Endodermal cell (in vitro differentiated cells): ENCODE data around the gene ETNK1. TPM values are rescaled to one million over a fixed set of nuclear protein-coding genes. Genes with fewer than 3 reads are reported as not detected.
"Not testable (repeated sequence)": the region's sequence is repeated elsewhere in the genome, so short reads cannot be mapped to it uniquely, and the experiment has no call there.

Experiments
- DNase-seq: peaks from one replicate; pipeline ENCODE4 v3.0.0-alpha.2; 2017
- H3K27ac ChIP-seq: 2 replicates; pipeline ENCODE4 v1.5.1; 2013; ENCODE audit warnings: mild to moderate bottlenecking, low read depth, low read length, moderate library complexity
- H3K27me3 ChIP-seq: 2 replicates; pipeline ENCODE4 v1.6.1; 2013; ENCODE audit warnings: mild to moderate bottlenecking, low read length, moderate library complexity; ENCODE audit not compliant: insufficient read depth, control insufficient read depth, poor library complexity, severe bottlenecking
- H3K36me3 ChIP-seq: 2 replicates; pipeline ENCODE4 v1.7.0; 2013; ENCODE audit warnings: mild to moderate bottlenecking, low read length, moderate library complexity; ENCODE audit not compliant: control insufficient read depth, insufficient read depth
- H3K4me1 ChIP-seq: one replicate; pipeline ENCODE4 v1.7.0; 2013; ENCODE audit warnings: low read length; ENCODE audit not compliant: control insufficient read depth, insufficient read depth
- H3K4me3 ChIP-seq: 2 replicates; pipeline ENCODE4 v1.5.1; 2013; ENCODE audit warnings: mild to moderate bottlenecking, low read length, moderate library complexity
- H3K9ac ChIP-seq: 2 replicates; pipeline ENCODE4 v1.6.1; 2013; ENCODE audit warnings: mild to moderate bottlenecking, low read length, moderate library complexity; ENCODE audit not compliant: poor library complexity, severe bottlenecking; ENCODE audit errors: extremely low read depth
- H3K9me3 ChIP-seq: 2 replicates; pipeline ENCODE4 v1.6.1; 2013; ENCODE audit warnings: mild to moderate bottlenecking, low read length, moderate library complexity; ENCODE audit not compliant: control insufficient read depth
- H3K27ac Mint-ChIP-seq: 2 replicates; pipeline ENCODE4 v1.8.0; 2020; ENCODE audit warnings: mixed read lengths
- H3K27me3 Mint-ChIP-seq: 2 replicates; pipeline ENCODE4 v1.8.0; 2021; ENCODE audit warnings: mild to moderate bottlenecking, mixed read lengths; ENCODE audit not compliant: insufficient read depth
- H3K36me3 Mint-ChIP-seq: 2 replicates; pipeline ENCODE4 v1.8.0; 2020; ENCODE audit warnings: low read depth, mixed read lengths
- H3K4me1 Mint-ChIP-seq: 2 replicates; pipeline ENCODE4 v1.8.0; 2020; ENCODE audit warnings: mixed read lengths
- H3K4me3 Mint-ChIP-seq: 2 replicates; pipeline ENCODE4 v1.8.0; 2020; ENCODE audit warnings: mild to moderate bottlenecking, moderate library complexity, mixed read lengths
- H3K9me3 Mint-ChIP-seq: 2 replicates; pipeline ENCODE4 v1.8.0; 2020; ENCODE audit warnings: mild to moderate bottlenecking, mixed read lengths
- whole genome bisulfite sequencing, 2 experiments: methylation state at CpG; one replicate each; pipeline versions ENCODE4 v1.1.5 to v1.1.7; 2013; ENCODE audit warnings: missing lambda C conversion rate in 2 of 2, mixed read lengths in 1 of 2; ENCODE audit not compliant: insufficient coverage in 1 of 2, insufficient read length in 1 of 2; 5-methylcytosine and 5-hydroxymethylcytosine counted together
- total RNA-seq, 2 donors: library from RNA; stranded (reverse); fragmentation: NEBNext Ultra II Directional in 1 of 2; extraction: Animal tissue kit (Norgen Biotek cat#: 25700) in 1 of 2; gene quantifications; 2 replicates in 1 of 2; 3 replicates in 1 of 2; pipeline ENCODE4 v1.2.1, GENCODE V29; 2021
- TF ChIP-seq, protein P1 (sequence below): fragments of 200-600 bp; sonication (generic); conservative IDR thresholded peaks from 2 replicates; pipeline ENCODE4 v1.5.0; 2021; ENCODE audit warnings: antibody characterized with exemption, mild to moderate bottlenecking

ETNK1 gene
- total RNA-seq, 2 donors from 2014 or later, result 84.9 to 187 TPM

DNA sequence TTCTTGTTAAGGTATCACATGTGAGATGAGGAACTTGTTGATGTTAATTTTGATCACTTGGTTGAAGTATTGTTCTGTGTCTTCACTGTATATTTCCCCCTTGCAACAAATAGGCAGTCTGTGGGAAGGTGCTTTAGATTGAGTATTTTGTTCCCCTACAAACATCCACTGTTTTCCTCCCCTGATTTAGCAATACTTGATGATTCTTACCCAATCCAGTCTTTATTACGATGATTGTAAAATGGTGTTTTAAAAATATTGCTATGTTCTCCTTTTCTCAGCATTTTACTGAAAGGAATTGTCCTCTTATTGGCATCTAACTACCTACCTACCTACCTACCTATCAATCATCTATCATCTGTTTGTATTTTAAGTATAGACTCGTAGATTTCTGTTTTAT lies 66.3 kb downstream of the ETNK1 start:
- H3K9ac ChIP-seq, result no peak overlapping the region
- no peak for DNase-seq
- Mint-ChIP-seq H3K27me3 (no peaks in the 10 kb centered on the region), H3K9me3 (peaks cover 49% of the 10 kb centered on the region), H3K4me1 (peaks cover 4% of the 10 kb centered on the region), H3K27ac (no peak overlapping the region), H3K4me3 (no peak overlapping the region), H3K36me3 (peaks cover 63% of the 10 kb centered on the region)
- no peaks in the 10 kb centered on the region for H3K4me1 ChIP-seq
- H3K9me3 ChIP-seq, result peaks cover 43% of the 10 kb centered on the region
- H3K4me3 ChIP-seq, result no peak overlapping the region
- peaks cover 34% of the 10 kb centered on the region for H3K36me3 ChIP-seq
- H3K27ac ChIP-seq, result no peak overlapping the region
- TF ChIP-seq, protein P1, sequence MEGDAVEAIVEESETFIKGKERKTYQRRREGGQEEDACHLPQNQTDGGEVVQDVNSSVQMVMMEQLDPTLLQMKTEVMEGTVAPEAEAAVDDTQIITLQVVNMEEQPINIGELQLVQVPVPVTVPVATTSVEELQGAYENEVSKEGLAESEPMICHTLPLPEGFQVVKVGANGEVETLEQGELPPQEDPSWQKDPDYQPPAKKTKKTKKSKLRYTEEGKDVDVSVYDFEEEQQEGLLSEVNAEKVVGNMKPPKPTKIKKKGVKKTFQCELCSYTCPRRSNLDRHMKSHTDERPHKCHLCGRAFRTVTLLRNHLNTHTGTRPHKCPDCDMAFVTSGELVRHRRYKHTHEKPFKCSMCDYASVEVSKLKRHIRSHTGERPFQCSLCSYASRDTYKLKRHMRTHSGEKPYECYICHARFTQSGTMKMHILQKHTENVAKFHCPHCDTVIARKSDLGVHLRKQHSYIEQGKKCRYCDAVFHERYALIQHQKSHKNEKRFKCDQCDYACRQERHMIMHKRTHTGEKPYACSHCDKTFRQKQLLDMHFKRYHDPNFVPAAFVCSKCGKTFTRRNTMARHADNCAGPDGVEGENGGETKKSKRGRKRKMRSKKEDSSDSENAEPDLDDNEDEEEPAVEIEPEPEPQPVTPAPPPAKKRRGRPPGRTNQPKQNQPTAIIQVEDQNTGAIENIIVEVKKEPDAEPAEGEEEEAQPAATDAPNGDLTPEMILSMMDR, result no peak
- WGBS, 2 experiments, result 100% methylated on average over 1 of the region's 2 CpGs; no CpG with 5 or more reads in 1 of the 2 experiments
- H3K27me3 ChIP-seq, result no peaks in the 10 kb centered on the region

GRCh38 chr12:22692467-22692866 lies 67.5 kb downstream of the ETNK1 start:
- Histone ChIP-seq H3K9me3 (peaks cover 43% of the 10 kb centered on the region), H3K36me3 (peaks cover 33% of the 10 kb centered on the region)
- not testable (repeated sequence) for DNase-seq, H3K27ac Mint-ChIP-seq, H3K27me3 ChIP-seq, H3K4me1 ChIP-seq, H3K4me1 Mint-ChIP-seq, H3K4me3 ChIP-seq, H3K4me3 Mint-ChIP-seq, H3K27me3 Mint-ChIP-seq, H3K9ac ChIP-seq, H3K27ac ChIP-seq
- WGBS, 2 experiments, result 91 to 100% methylated on average over 1 of the region's 1 CpG
- Mint-ChIP-seq H3K36me3 (peaks cover 58% of the 10 kb centered on the region), H3K9me3 (peaks cover 54% of the 10 kb centered on the region)

DNA sequence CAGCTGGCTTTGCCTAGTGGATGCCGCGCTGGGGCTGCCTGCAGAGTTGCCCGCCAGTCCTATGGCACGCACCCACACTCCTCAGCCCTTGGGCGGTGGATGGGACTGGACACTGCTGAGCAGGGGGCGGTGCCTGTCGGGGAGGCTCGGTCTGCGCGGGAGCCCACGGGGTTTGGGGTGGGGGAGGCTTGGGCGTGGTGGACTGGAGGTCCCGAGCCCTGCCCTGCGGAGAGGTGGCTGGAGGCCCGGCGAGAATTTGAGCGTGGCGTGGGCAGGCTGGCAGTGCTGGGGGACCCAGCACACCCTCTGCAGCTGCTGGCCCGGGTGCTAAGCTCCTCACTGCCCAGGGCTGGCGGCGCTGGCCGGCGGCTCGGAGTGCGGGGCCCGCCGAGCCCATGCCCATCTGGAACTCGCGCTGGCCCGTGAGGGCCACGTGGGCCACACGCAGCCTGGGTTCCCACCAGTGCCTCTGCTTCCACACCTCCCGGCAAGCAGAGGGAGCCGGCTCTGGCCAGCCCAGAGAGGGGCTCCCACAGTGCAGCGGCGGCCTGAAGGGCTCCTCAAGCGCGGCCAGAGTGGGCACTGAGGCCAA lies 68.1 kb downstream of the ETNK1 start:
- Mint-ChIP-seq H3K36me3 (peaks cover 55% of the 10 kb centered on the region), H3K4me1 (peaks cover 10% of the 10 kb centered on the region)
- 92 to 100% methylated on average over 1 to 38 of the region's 38 CpGs for WGBS, 2 experiments

More for the DNA sequence above, 68.1 kb downstream of the ETNK1 start:
- Histone ChIP-seq H3K9ac (no peak overlapping the region), H3K36me3 (peaks cover 32% of the 10 kb centered on the region), H3K9me3 (peaks cover 43% of the 10 kb centered on the region), H3K27me3 (no peaks in the 10 kb centered on the region), H3K4me3 (no peak overlapping the region), H3K4me1 (peaks cover 3% of the 10 kb centered on the region), H3K27ac (no peak overlapping the region)
- H3K4me3 Mint-ChIP-seq, result no peak overlapping the region
- no peaks in the 10 kb centered on the region for H3K27me3 Mint-ChIP-seq
- TF ChIP-seq, protein P1, result no peak
- DNase-seq, result no peak
- H3K9me3 Mint-ChIP-seq, result peaks cover 54% of the 10 kb centered on the region
- no peak overlapping the region for H3K27ac Mint-ChIP-seq
